Gastrocnemius medialis (tissue), 4 donors: ENCODE data around the gene TAF13.

Experiments
- CTCF ChIP-seq, 5 experiments: fragments of 450-650 bp in 3 of 5; fragments of 200-600 bp in 2 of 5; sonication (generic) in 2 of 5; IDR thresholded peaks in 4 of 5; conservative IDR thresholded peaks in 1 of 5; 1 replicate in 4 of 5; 2 replicates in 1 of 5; pipeline ENCODE4 v1.5.1; 2016 to 2019; ENCODE audit warnings: antibody characterized with exemption in 5 of 5, mild to moderate bottlenecking in 3 of 5, moderate library complexity in 3 of 5
- POLR2A ChIP-seq, 2 donors: fragments of 450-650 bp; IDR thresholded peaks; one replicate each; pipeline ENCODE4 v1.6.1; 2017; ENCODE audit warnings: antibody characterized with exemption in 2 of 2, mild to moderate bottlenecking in 2 of 2, moderate library complexity in 2 of 2

- TF ChIP-seq CTCF (IDR thresholded peaks at IDR 0.05 in 4 of 5, conservative IDR thresholded peaks at IDR 0.05 in 1 of 5) (no peak), POLR2A (IDR thresholded peaks at IDR 0.05) (no peak)
These were observed 27.5 kb downstream of the TAF13 start for GRCh38 chr1:109048335-109048734.
